Measurements from ENCODE around the gene TICRR.

GRCh38 chr15:89599021-89599420 is 23.8 kb downstream of the TICRR start:
- TF ChIP-seq CTCF (IDR thresholded peaks at IDR 0.05), result no peak
- TF ChIP-seq POLR2AphosphoS5 (IDR thresholded peaks at IDR 0.05), result no peak
- no peak for TF ChIP-seq EP300 (IDR thresholded peaks at IDR 0.05)
- no peak for TF ChIP-seq POLR2A (IDR thresholded peaks at IDR 0.05)

Data from upper lobe of left lung (tissue), 4 donors.